HTERT RPE-1 (cell line): Measurements from ENCODE around the gene C6orf118.

ENCODE experiments used
- in situ Hi-C: fragments of 300-500 bp; cut with MboI; formaldehyde crosslinking; loops from 4 replicates; pipeline ENCODE4 v1.14.3; 2020; ENCODE audit warnings: low sequenced_read_pairs

The C6orf118 gene

GRCh38 chr6:165308926-165309731 is at the start of gene C6orf118:
Gene C6orf118, minus strand, starts transcription at chr6:165309605. Its CDS starts 19 bp downstream, at chr6:165309586.
- in situ Hi-C loops: no loop called here

GRCh38 chr6:165345700-165346099 is 36.3 kb upstream of the C6orf118 start:
- in situ Hi-C loops: no loop called here

GRCh38 chr6:165340532-165340931 is 31.1 kb upstream of the C6orf118 start:
- in situ Hi-C loops: no loop called here

- in situ Hi-C loops: no loop called here
Observed at GRCh38 chr6:165325609-165326008, 16.2 kb upstream of the C6orf118 start.

- in situ Hi-C loops: no loop called here
Observed at GRCh38 chr6:165321555-165322145, 12.2 kb upstream of the C6orf118 start.

GRCh38 chr6:165321150-165321549 is 11.7 kb upstream of the C6orf118 start:
- in situ Hi-C loops: no loop called here

GRCh38 chr6:165317723-165318122 is 8.3 kb upstream of the C6orf118 start:
- in situ Hi-C loops: no loop called here

- in situ Hi-C loops: no loop called here
Observed at GRCh38 chr6:165306955-165307354, 2.5 kb downstream of the C6orf118 start.

- in situ Hi-C loops: no loop called here
Observed at GRCh38 chr6:165301372-165302246, 7.8 kb downstream of the C6orf118 start.

- in situ Hi-C loops: no loop called here
Observed at GRCh38 chr6:165300422-165300936, 8.9 kb downstream of the C6orf118 start.

GRCh38 chr6:165298875-165299274 is 10.5 kb downstream of the C6orf118 start:
- in situ Hi-C loops: no loop called here

GRCh38 chr6:165298402-165298801 is 11.0 kb downstream of the C6orf118 start:
- in situ Hi-C loops: no loop called here

GRCh38 chr6:165292657-165293056 is 16.7 kb downstream of the C6orf118 start:
- in situ Hi-C loops: no loop called here

- in situ Hi-C loops: no loop called here
Observed at GRCh38 chr6:165274611-165275010, 34.8 kb downstream of the C6orf118 start.

- in situ Hi-C loops: no loop called here
Observed at GRCh38 chr6:165272585-165272984, 36.8 kb downstream of the C6orf118 start.

GRCh38 chr6:165268987-165269386 is 40.4 kb downstream of the C6orf118 start:
- in situ Hi-C loops: no loop called here

GRCh38 chr6:165266621-165267020 is 42.8 kb downstream of the C6orf118 start:
- in situ Hi-C loops: no loop called here

GRCh38 chr6:165266191-165266590 is 43.2 kb downstream of the C6orf118 start:
- in situ Hi-C loops: no loop called here

GRCh38 chr6:165260462-165260861 is 48.9 kb downstream of the C6orf118 start:
- in situ Hi-C loops: no loop called here

- in situ Hi-C loops: no loop called here
Observed at GRCh38 chr6:165249808-165250207, 59.6 kb downstream of the C6orf118 start.

GRCh38 chr6:165245701-165246100 is 63.7 kb downstream of the C6orf118 start:
- in situ Hi-C loops: no loop called here
